Stimulated activated CD8-positive, alpha-beta memory T cell treated with anti-CD3 and anti-CD28 coated beads, Interleukin-15, amount 100 ng/mL, for 1 hour (primary cell): ENCODE data around the gene LETMD1.
A peak's percentile ranks its signal among the peaks of the same experiment; 100 is the strongest.
"Not testable (repeated sequence)": the region's sequence is repeated elsewhere in the genome, so short reads cannot be mapped to it uniquely, and the experiment has no call there.

Experiments
- DNase-seq: peaks from one replicate; pipeline ENCODE4 v3.0.0-alpha.2; 2020; ENCODE audit warnings: low read depth

Gene LETMD1

DNA sequence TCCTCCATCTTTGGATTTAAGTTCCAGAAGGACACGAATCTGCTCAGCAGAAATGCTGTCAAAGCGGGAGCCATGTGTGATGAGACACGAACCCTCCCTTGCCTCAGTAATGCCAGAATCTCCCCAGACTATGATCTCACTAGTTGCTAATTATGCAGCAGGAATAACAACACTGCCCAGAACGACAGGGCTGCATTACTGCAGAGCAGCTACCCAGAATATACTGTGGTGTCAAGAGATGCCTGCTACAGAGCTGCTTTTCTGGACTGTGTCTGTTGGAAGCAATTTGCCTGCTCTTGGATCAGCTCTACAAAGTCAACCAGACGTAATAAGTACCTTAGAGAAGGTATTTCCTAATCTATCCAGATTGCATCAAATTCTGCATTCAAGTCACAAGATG lies 29.8 kb downstream of the LETMD1 start:
- DNase-seq, result no peak

DNA sequence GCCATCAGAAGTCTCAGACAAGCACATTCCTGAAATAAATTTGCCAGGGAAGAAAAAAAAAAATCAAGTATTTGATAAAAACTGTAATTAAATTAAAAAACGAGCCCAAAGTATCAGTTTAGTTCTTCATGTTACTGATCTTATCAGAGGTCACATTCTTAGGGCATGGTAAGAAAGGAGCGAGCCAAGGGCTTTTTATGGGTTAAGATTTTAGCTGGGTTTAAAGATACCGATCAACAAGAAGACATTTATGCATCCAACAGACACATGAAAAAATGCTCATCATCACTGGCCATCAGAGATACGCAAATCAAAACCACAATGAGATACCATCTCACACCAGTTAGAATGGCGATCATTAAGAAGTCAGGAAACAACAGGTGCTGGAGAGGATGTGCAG lies 30.2 kb downstream of the LETMD1 start:
- DNase-seq, result not testable (repeated sequence)

DNA sequence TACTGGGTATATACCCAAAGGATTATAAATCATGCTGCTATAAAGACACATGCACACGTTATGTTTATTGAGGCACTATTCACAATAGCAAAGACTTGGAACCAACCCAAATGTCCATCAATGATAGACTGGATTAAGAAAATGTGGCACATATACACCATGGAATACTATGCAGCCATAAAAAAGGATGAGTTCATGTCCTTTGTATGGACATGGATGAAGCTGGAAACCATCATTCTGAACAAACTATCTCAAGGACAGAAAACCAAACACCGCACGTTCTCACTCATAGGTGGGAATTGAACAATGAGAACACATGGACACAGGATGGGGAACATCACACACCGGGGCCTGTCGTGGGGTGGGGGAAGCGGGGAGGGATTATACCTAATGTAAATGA lies 30.7 kb downstream of the LETMD1 start:
- not testable (repeated sequence) for DNase-seq

DNA sequence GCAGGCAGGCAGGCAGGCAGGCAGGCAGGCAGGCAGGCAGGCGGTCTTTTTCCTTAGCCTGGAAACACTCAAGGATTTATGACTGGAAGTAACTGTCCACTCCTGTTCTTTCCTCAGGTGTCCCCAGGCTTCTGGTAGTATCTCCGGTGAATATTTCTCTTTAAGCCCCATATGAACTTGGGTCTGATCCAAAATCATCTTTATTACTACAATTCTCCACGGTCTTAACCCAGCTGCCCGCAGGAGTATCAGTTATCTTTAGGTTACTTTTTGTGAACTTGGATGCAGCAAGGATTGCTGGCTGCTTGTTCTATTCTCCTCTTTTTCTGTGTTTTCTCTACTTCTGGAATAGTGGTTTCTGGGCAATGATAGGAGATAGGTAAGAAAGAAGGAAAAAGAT lies 32.0 kb downstream of the LETMD1 start:
- DNase-seq, result no peak

DNA sequence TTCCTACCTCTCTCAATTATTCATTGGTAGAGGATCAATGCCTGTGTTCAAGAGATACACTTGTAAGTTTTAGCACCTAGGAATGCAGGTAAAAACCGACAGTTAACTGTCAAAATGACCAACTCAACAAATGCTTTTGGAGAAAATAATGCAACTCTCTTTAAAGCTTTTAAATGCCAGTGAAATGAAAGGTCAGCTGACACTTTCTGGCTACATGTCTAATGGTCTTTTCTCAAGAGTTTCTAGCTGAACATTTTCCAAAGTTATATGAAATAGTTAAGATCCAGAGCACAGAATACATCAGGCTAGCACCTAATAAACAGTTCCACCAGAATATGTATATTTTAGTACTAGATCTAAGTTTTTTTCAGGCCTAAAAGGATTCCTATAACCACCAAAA lies 33.3 kb downstream of the LETMD1 start:
- DNase-seq, result no peak

DNA sequence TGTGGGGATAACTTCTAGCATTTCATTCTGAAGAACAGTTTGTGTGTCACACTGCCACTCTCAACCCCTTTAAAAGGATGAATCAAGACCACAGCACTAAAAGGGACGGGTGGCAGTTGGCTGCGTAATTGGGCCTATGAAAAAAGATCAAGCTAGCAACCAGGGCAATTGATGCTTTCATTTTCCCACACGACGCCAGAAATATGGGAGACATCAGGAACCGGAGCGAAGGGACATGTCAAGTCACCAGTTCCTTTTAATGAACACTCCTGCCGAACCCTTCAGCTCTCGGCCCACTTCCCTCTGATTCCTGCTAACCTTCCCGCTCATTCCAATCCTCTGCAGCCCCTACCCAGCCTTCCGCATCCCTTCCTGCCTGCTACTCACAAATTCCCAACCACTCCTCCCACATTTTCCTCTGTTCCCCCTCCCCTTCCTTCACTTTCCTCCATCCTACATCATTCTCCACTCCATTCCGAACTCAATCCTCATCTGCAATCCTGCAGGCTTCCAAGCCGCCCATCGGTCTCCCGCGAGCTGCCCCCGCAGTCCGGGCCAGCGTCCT lies 34.5 kb downstream of the LETMD1 start:
- DNase-seq, result no peak

DNA sequence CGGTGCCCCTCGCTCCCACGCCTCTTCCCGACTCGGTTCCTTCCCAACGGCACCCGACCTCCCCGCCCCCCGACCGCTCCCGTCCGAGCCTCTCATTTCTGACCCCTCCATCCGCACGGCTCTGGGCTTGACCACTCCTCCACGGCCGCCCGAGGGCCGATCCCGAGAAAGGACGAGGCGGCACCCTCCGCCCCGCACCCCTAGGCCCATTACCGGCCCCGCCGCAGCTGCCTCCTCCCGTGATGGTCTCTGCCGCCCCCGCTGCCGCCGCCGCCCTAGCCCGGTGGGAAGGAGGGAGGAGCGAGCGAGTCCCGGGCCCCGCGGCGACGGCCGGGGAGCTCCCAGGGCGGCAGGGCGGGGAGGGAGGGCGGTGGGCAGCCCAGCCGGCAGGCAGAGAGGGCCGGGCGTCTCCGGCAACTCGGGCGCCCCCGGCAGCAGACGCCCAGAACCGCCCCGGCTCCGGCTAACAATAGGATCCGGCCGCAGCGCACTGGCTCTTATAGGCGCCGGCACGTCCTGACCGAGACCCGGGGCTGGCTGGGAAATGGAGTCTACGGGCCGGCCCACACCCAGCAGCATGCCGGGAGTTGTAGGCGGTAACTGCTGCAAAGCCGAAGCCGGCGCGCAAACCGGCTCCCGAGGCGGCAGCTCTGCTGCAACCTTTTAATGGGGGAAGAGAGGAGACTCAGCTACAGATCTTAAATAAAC lies 35.2 kb downstream of the LETMD1 start, which contains the start of gene CSRNP2:
CSRNP2 (minus strand) TSS at position 471 of the 708 bp plus-strand sequence. CDS start 7,035 bp downstream, outside the sequence.
- DNase-seq, result peak; percentile 88

DNA sequence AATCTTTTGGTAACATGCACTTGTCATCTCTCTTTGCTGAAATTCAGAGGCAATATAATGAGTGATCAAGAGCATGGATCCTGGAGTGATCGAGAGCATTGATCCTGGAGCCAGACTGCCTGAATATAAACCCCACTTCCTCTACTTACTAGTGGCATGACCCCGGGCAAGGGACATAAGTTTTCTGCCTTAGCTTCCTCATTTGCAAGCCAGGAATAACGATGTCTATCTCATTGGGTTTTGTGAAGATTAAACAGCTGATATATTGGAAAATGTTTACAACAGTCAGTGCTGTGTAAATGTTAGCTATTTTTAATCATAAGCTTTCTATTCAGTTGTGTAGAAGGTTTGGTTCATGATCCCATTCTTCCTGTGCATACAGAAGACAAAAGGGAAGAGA lies 37.6 kb downstream of the LETMD1 start:
- no peak for DNase-seq

DNA sequence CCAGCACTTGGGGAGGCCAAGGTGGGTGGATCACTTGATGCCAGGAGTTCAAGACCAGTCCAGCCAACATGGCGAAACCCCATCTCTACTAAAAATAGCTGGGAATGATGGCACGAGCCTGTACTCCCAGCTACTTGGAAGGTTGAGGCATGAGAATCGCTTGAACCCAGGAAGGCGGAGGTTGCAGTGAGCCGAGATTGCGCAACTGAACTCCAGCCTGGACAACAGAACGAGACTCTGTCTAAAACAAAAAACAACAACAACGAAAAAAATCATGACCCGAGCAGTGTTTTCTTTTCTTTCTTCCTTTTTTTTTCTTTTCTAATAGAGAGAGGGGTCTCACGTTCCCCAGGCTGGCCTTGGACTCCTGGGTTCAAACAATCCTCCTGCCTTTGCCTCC lies 38.8 kb downstream of the LETMD1 start:
- no peak for DNase-seq

DNA sequence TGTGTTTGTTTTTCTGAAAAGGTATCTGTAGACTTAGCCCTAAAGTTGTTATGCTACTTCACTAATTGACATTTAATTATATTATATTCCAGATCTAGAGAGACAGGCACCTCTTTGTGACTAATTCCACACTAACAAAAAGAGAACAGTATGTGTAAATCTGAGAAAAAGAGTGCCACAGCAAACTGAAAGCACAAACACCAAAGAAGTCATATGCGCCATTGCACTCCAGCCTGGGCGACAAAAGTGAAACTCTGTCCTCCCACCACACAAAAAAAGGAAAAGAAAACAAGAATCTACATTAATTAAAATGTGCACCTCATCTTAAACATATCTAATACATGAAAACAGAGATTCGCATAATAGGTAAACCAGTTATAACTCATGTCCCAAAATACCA lies 39.7 kb downstream of the LETMD1 start:
- no peak for DNase-seq

DNA sequence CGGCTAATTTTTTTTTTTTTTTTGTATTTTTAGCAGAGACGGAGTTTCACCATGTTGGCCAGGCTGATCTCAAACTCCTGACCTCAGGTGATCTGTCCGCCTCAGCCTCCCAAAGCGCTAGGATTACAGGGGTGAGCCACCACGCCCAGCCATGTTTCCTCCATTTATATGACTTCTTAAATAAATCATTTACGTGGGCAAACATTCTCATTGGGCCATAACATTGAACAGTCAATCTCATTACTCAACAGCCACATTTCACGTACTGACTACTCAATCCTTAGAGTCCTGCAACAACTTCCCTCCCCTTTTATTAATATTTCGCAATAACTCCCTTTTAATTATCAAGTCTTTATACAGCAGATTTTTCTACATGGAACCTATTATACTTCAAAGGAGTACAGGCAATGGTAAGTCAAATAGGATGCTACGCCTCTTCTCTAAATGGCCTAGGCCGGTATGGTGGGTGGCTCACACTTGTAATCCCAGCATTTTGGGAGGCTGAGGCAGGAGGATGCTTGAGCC lies 42.6 kb downstream of the LETMD1 start:
- no peak for DNase-seq

DNA sequence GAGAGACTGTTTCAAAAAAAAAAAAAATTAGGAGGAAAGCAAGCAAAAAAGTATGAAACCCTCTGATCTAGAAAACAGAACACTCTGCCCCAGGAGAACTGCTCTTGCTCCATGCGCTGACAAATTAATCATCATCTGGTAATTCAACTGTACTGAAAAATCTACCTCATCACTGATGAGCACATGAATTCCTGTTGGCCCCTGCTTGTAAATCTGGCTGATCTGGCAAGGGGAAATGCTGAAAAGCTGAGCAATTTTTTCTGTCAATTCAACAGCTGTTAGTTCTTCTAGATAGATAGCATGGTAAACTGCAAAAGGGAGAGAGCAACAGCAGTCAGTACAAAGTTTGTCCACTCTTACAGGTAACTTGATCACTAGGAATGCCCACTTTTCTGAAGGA lies 50.5 kb downstream of the LETMD1 start:
- no peak for DNase-seq

DNA sequence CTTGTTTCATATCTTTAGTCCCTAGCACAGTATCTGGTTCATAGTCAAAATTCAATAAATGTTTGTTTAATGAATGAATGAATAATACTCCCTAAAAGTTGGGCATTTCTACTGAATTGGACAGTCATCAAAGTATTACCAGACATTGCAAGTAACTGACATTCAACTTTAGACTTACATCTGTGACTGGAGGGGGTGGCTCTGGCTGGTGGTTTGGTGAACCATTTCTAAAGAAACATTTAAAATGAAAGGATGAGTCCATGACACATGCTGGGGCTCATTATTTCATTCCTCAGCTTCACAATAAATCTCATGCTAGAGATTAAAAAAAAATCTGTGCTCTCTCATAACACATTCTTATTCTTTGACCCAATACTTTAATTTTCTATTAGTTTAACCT lies 55.9 kb downstream of the LETMD1 start:
- no peak for DNase-seq

DNA sequence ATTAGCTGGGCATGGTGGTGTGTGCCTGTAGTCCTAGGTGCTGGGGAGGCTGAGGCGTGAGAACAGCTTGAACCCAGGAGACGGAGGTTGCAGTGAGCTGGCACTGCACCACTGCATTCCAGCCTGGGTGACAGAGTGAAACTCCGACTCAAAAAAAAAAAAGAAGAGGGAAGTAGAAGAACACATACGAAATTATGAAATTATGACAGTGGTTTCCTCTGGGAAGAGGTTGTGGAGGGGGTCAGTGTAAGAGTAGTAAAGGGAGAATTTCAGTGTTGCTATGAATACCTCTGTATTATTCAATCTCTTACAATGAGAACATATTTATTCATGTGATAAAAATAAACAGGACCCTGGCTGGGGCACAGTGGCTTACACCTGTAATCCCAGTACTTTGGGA lies 60.0 kb downstream of the LETMD1 start:
- DNase-seq, result no peak
